ENCODE measurements around the gene NCOA7. TPM values are rescaled to one million over a fixed set of nuclear protein-coding genes. Genes with fewer than 3 reads are reported as not detected.
A peak's percentile ranks its signal among the peaks of the same experiment; 100 is the strongest.

Gene NCOA7
- total RNA-seq, 1 donor from 2014 or later: 7.7 TPM

GRCh38 chr6:125746019-125746414 lies 44.7 kb upstream of the NCOA7 start:
- H3K27me3 ChIP-seq: peaks cover 78% of the 10 kb centered on the region
- peak overlapping the region; percentile 83 for H3K4me2 ChIP-seq
- Mint-ChIP-seq H3K27me3 (ENCODE audit: insufficient read depth, low read depth) (peaks cover 56% of the 10 kb centered on the region), H3K4me3 (peak overlapping the region; percentile 84), H3K4me1 (peaks cover 38% of the 10 kb centered on the region), H3K9me3 (no peaks in the 10 kb centered on the region), H3K27ac (no peak overlapping the region), H3K36me3 (no peaks in the 10 kb centered on the region)
- no peaks in the 10 kb centered on the region for H3K36me3 ChIP-seq
- H3K4me3 ChIP-seq: peak overlapping the region; percentile 80
- no peak overlapping the region for H3K27ac ChIP-seq
- DNase-seq (ENCODE audit: low spot score): peak; percentile 25
- no peaks in the 10 kb centered on the region for H3K79me2 ChIP-seq (ENCODE audit: low read depth)
- no peaks in the 10 kb centered on the region for H3K9me3 ChIP-seq (ENCODE audit: low read depth)
- H4K20me1 ChIP-seq (ENCODE audit: low read depth): peaks cover 20% of the 10 kb centered on the region
- no peak for TF ChIP-seq EZH2phosphoT487 (IDR thresholded peaks at IDR 0.05)
- TF ChIP-seq EZH2 (IDR thresholded peaks at IDR 0.05): no peak
- TF ChIP-seq CTCF (IDR thresholded peaks at IDR 0.05): no peak
- no peak overlapping the region for H2AFZ ChIP-seq (replicated peaks)
- H3F3A ChIP-seq (ENCODE audit: low read depth): peaks cover 33% of the 10 kb centered on the region
- H3K9ac ChIP-seq: no peak overlapping the region
- peaks cover 30% of the 10 kb centered on the region for H3K4me1 ChIP-seq

GRCh38 chr6:125746731-125747588 lies 43.8 kb upstream of the NCOA7 start:
- Histone ChIP-seq H3K4me1 (peaks cover 30% of the 10 kb centered on the region), H2AFZ (replicated peaks) (no peak overlapping the region), H3K4me3 (peak overlapping the region; percentile 80), H3K79me2 (ENCODE audit: low read depth) (no peaks in the 10 kb centered on the region), H3K4me2 (peak overlapping the region; percentile 83), H3K9ac (no peak overlapping the region), H3F3A (ENCODE audit: low read depth) (peaks cover 33% of the 10 kb centered on the region), H3K36me3 (no peaks in the 10 kb centered on the region), H3K9me3 (ENCODE audit: low read depth) (no peaks in the 10 kb centered on the region), H3K27me3 (peaks cover 87% of the 10 kb centered on the region), H4K20me1 (ENCODE audit: low read depth) (peaks cover 20% of the 10 kb centered on the region), H3K27ac (no peak overlapping the region)
- TF ChIP-seq CTCF (IDR thresholded peaks at IDR 0.05): no peak
- no peak for TF ChIP-seq EZH2 (IDR thresholded peaks at IDR 0.05)
- TF ChIP-seq EZH2phosphoT487 (IDR thresholded peaks at IDR 0.05): no peak
- Mint-ChIP-seq H3K4me1 (peaks cover 38% of the 10 kb centered on the region), H3K36me3 (no peaks in the 10 kb centered on the region), H3K27me3 (ENCODE audit: insufficient read depth, low read depth) (peaks cover 56% of the 10 kb centered on the region), H3K27ac (no peak overlapping the region), H3K9me3 (no peaks in the 10 kb centered on the region), H3K4me3 (peak overlapping the region; percentile 84)
- DNase-seq (ENCODE audit: low spot score): peak; percentile 93

- no peaks in the 10 kb centered on the region for H3K79me2 ChIP-seq (ENCODE audit: low read depth)
- peak overlapping the region; percentile 89 for H3K4me3 Mint-ChIP-seq
- H3K4me1 Mint-ChIP-seq: peaks cover 38% of the 10 kb centered on the region
- peak overlapping the region; percentile 80 for H3K4me3 ChIP-seq
- TF ChIP-seq EZH2phosphoT487 (IDR thresholded peaks at IDR 0.05) (peak; percentile 76), CTCF (IDR thresholded peaks at IDR 0.05) (no peak), EZH2 (IDR thresholded peaks at IDR 0.05) (peak; percentile 88)
- no peak overlapping the region for H3K27ac ChIP-seq
- H3K4me2 ChIP-seq: peak overlapping the region; percentile 83
- peaks cover 33% of the 10 kb centered on the region for H3F3A ChIP-seq (ENCODE audit: low read depth)
- peak overlapping the region; percentile 77 for H2AFZ ChIP-seq (replicated peaks)
- H3K36me3 ChIP-seq: no peaks in the 10 kb centered on the region
- peaks cover 30% of the 10 kb centered on the region for H3K4me1 ChIP-seq
- H3K9me3 Mint-ChIP-seq: no peaks in the 10 kb centered on the region
- H3K9me3 ChIP-seq (ENCODE audit: low read depth): no peaks in the 10 kb centered on the region
- no peak overlapping the region for H3K27ac Mint-ChIP-seq
- peaks cover 96% of the 10 kb centered on the region for H3K27me3 ChIP-seq
- H4K20me1 ChIP-seq (ENCODE audit: low read depth): peaks cover 20% of the 10 kb centered on the region
- H3K27me3 Mint-ChIP-seq (ENCODE audit: insufficient read depth, low read depth): peaks cover 53% of the 10 kb centered on the region
- H3K9ac ChIP-seq: no peak overlapping the region
- DNase-seq (ENCODE audit: low spot score): peak; percentile 65
- no peaks in the 10 kb centered on the region for H3K36me3 Mint-ChIP-seq
These were observed 43.0 kb upstream of the NCOA7 start for GRCh38 chr6:125747589-125748405.
